Tibial artery (tissue), 4 donors: Measurements from ENCODE around the gene PPP1CC.

Experiments
- DNase-seq, 2 donors: peaks; one replicate each; pipeline ENCODE4 v3.0.0-alpha.2; 2019
- H3K27ac ChIP-seq, 2 donors: fragments of 200-600 bp; sonication (generic) in 1 of 2; 1 replicate in 1 of 2; 2 replicates in 1 of 2; pipeline ENCODE4 v1.5.1; 2018 to 2019; ENCODE audit warnings: mild to moderate bottlenecking in 1 of 2
- H3K27me3 ChIP-seq, 2 donors: fragments of 200-600 bp; sonication (generic) in 1 of 2; one replicate each; pipeline versions ENCODE4 v1.5.1 to v1.6.0; 2016 to 2019
- H3K36me3 ChIP-seq, 3 donors: fragments of 200-600 bp; sonication (generic) in 2 of 3; one replicate each; pipeline ENCODE4 v1.5.1; 2016 to 2019; ENCODE audit warnings: mild to moderate bottlenecking in 2 of 3
- H3K4me1 ChIP-seq, 4 donors: fragments of 200-600 bp; sonication (generic) in 2 of 4; 1 replicate in 3 of 4; 2 replicates in 1 of 4; pipeline ENCODE4 v1.5.1; 2016 to 2019
- H3K4me3 ChIP-seq, 2 donors: fragments of 200-600 bp; sonication (generic) in 1 of 2; 1 replicate in 1 of 2; 2 replicates in 1 of 2; pipeline ENCODE4 v1.5.1; 2018 to 2019; ENCODE audit warnings: mild to moderate bottlenecking in 2 of 2
- H3K9me3 ChIP-seq, 3 donors: fragments of 200-600 bp; sonication (generic) in 1 of 3; one replicate each; pipeline ENCODE4 v1.5.1; 2016 to 2019
- intact Hi-C: fragments of 100-400 bp; cut with DNase I; formaldehyde crosslinking; loops from one replicate; pipeline ENCODE4 v1.15.0; 2023; ENCODE audit warnings: low total_unique reads
- TF ChIP-seq, protein P1 (sequence below), 2 experiments: fragments of 200-600 bp in 1 of 2; fragments of 450-650 bp in 1 of 2; IDR thresholded peaks; one replicate each; pipeline ENCODE4 v1.5.1; 2017 to 2019; ENCODE audit warnings: antibody characterized with exemption in 2 of 2, mild to moderate bottlenecking in 1 of 2, moderate library complexity in 1 of 2

The PPP1CC gene

DNA sequence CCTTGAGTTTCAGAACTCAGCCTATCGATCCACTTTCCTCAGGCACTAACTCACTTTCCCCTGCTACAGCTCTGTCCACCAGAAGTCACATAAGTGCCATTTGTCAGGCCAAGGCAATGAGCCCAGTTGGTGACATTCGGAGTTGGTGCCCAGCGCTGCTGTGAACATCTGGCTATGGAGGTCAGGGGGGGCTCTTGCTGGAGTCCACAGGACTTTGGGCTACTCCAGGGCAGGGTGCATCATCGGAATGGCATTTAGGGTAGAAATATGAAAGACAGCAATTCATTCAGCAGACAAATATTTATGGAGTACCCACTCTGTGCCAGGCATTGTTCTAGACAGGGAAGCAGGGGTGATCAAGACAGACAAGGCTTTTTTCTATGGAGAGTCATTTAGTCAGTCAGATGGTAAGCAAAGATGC lies 1.5 kb upstream of the PPP1CC start:
- H3K27ac ChIP-seq = peak overlapping the region in 1 of 2 donors; percentile 90
- TF ChIP-seq, protein P1, sequence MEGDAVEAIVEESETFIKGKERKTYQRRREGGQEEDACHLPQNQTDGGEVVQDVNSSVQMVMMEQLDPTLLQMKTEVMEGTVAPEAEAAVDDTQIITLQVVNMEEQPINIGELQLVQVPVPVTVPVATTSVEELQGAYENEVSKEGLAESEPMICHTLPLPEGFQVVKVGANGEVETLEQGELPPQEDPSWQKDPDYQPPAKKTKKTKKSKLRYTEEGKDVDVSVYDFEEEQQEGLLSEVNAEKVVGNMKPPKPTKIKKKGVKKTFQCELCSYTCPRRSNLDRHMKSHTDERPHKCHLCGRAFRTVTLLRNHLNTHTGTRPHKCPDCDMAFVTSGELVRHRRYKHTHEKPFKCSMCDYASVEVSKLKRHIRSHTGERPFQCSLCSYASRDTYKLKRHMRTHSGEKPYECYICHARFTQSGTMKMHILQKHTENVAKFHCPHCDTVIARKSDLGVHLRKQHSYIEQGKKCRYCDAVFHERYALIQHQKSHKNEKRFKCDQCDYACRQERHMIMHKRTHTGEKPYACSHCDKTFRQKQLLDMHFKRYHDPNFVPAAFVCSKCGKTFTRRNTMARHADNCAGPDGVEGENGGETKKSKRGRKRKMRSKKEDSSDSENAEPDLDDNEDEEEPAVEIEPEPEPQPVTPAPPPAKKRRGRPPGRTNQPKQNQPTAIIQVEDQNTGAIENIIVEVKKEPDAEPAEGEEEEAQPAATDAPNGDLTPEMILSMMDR (IDR thresholded peaks at IDR 0.05) = no peak
- H3K9me3 ChIP-seq = no peaks in the 10 kb centered on the region
- H3K36me3 ChIP-seq = no peaks in the 10 kb centered on the region
- peaks cover 0 to 41% (median 22%) of the 10 kb centered on the region in 4 donors for H3K4me1 ChIP-seq
- H3K4me3 ChIP-seq = peak overlapping the region in 1 of 2 donors; percentile 95
- no peaks in the 10 kb centered on the region for H3K27me3 ChIP-seq
- DNase-seq = no peak
- intact Hi-C loops = loop anchor here (5.0 kb wide), 1 partner anchor 143 kb away; no protein-coding TSS in a partner anchor

DNA sequence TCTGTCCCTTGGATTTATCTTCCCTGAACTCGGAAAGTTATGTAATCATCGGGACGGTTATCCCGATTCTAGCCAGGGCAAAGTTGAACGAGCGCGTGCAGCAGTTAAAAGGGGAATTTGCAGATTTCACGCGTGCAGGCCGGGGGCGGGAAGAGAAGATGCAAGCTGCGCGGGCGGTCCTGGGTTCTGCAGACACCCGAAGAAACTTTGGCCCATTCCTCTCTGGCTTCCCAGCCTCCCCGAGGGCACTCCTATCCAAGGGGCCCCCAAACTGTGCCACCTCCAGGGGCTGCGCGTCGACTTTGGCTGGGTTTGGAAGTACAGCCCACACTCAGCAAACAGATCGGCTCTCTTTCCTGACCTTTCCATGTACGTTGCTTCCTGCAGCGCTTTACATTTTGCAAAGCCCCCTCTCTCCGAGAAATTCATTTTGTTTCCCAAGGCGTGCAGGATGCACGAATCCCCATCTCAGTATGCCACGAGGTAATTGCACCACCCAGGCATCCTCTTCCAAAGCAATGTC lies 941 bp upstream of the PPP1CC start:
- H3K9me3 ChIP-seq = no peaks in the 10 kb centered on the region
- peaks cover 0 to 46% (median 28%) of the 10 kb centered on the region in 4 donors for H3K4me1 ChIP-seq
- H3K27me3 ChIP-seq = no peaks in the 10 kb centered on the region
- H3K4me3 ChIP-seq = peak overlapping the region; percentile 84 to 95
- H3K36me3 ChIP-seq = no peaks in the 10 kb centered on the region
- intact Hi-C loops = loop anchor here (5.0 kb wide), 1 partner anchor 144 kb away; no protein-coding TSS in a partner anchor
- DNase-seq = peak; percentile 30 to 71
- TF ChIP-seq, protein P1 (IDR thresholded peaks at IDR 0.05) = no peak
- H3K27ac ChIP-seq = peak overlapping the region in 1 of 2 donors; percentile 90

DNA sequence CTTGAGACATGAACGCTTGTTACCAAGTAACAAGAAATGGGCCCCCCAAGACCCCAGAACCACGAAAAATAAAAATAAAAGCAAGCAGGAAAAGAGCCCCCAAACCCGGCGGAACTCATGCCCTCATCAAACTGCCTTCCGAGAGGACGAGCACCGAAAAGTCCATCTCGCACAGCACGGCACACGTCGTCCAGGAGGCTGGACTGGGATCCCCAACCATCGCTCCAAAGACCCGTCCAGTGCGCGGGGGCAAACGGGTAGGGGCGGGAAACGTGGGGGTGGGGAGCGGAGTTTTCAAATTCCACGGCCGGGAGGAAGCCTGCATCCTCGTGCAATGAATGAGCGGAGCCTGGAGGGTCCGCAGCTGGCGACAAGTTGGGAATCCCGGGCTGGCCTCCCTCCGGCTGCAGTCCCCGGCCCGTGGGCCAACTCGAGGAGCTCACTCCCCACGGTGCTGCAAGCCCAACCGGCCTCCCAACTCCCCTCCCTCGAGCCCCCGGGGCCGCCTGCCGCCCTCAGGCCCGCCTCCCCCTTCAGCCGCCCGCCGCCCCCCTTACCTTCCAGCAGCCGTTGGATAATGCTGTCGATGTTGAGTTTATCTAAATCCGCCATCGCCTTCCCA lies 484 bp downstream of the PPP1CC start:
- Histone ChIP-seq H3K36me3 (no peaks in the 10 kb centered on the region), H3K27me3 (no peaks in the 10 kb centered on the region), H3K9me3 (no peaks in the 10 kb centered on the region), H3K4me3 (peak overlapping the region; percentile 84 to 95), H3K4me1 (peaks cover 0 to 60% (median 36%) of the 10 kb centered on the region in 4 donors), H3K27ac (peak overlapping the region; percentile 88 to 90)
- intact Hi-C loops = loop anchor here (5.0 kb wide), 1 partner anchor 145 kb away; no protein-coding TSS in a partner anchor
- TF ChIP-seq, protein P1 (IDR thresholded peaks at IDR 0.05) = no peak
- no peak for DNase-seq

DNA sequence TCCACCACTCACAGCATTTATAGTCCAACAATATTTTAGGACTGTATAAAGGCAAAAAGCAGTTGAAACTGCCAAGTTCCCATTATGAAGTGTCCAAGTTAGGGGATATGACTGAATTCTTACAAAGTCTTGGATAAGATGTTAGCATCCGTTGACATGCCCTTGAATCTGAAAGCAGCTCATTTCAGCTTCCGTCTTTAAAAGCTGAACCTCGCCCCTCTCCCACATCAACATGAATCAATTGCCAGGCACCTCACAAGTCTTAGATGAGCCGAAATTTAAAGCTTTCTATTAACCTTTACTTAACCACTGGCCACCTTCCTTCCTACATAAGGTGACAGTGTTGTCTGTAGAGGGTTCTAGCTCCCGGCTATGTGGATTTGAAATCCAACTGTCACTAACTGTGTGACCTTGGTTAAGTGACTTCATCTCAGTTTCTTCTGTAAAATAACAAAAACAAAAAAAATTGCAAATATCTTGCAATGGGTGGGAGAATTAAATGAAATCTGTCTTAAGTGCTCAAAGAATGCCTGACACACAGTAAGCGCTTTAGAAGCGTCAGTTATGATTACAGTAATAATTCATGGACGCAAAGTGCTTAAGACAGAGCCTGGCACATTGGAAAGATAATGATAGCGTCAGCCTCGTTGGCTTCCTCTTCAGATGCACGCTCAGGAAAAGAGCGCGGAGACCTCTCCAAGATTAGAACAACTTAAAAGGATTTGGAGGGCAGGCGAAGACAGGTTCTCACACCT lies 1.2 kb downstream of the PPP1CC start:
- no peak for DNase-seq
- no peaks in the 10 kb centered on the region for H3K9me3 ChIP-seq
- no peaks in the 10 kb centered on the region for H3K27me3 ChIP-seq
- TF ChIP-seq, protein P1 (IDR thresholded peaks at IDR 0.05) = no peak
- H3K36me3 ChIP-seq = no peaks in the 10 kb centered on the region
- peak overlapping the region; percentile 84 to 95 for H3K4me3 ChIP-seq
- peak overlapping the region; percentile 88 to 90 for H3K27ac ChIP-seq
- peaks cover 0 to 65% (median 36%) of the 10 kb centered on the region in 4 donors for H3K4me1 ChIP-seq
- intact Hi-C loops = loop anchor here (5.0 kb wide), 1 partner anchor 146 kb away; no protein-coding TSS in a partner anchor

DNA sequence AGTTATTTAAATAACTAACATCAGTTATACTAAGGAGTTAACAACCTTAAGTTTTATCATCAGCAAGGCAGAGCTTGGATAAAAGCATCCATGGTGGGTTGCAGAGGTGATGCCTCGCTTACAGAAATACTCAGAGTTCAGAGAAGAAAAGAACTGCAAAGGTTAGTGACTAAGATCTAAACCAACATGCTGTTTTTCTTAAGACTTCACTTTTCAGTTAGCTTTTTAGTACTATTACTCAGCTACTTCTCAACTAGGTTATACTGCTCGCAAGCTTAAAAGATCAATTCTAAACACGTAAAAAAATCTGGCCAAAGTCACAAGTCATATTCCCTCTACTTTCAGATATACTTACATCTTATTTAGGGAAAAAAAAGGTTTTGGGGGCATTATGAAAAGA lies 2.8 kb downstream of the PPP1CC start:
- H3K27me3 ChIP-seq = no peaks in the 10 kb centered on the region
- H3K36me3 ChIP-seq = peaks cover 0 to 8% (median 0%) of the 10 kb centered on the region in 3 donors
- no peak for DNase-seq
- TF ChIP-seq, protein P1 (IDR thresholded peaks at IDR 0.05) = no peak
- H3K4me1 ChIP-seq = peaks cover 0 to 62% (median 35%) of the 10 kb centered on the region in 4 donors
- no peak overlapping the region for H3K27ac ChIP-seq
- peak overlapping the region; percentile 4 to 84 for H3K4me3 ChIP-seq
- intact Hi-C loops = loop anchor here (5.0 kb wide), 1 partner anchor 147 kb away; no protein-coding TSS in a partner anchor
- no peaks in the 10 kb centered on the region for H3K9me3 ChIP-seq
